B cell (primary cell): ENCODE measurements around the gene GCAT. TPM values are rescaled to one million over a fixed set of nuclear protein-coding genes. Genes with fewer than 3 reads are reported as not detected.

Source experiments
- ATAC-seq: fragments of 200-7000 bp; cut with Tn5 transposase; one replicate; pipeline ENCODE4 v1.10.0; 2021; ENCODE audit warnings: low read depth, mild to moderate bottlenecking, moderate number of reproducible peaks, moderate library complexity
- CTCF ChIA-PET: fragments of 350-600 bp; sonication (Branson Sonifier 250); formaldehyde crosslinking; loops from one replicate; lab custom pipeline; 2021; ENCODE audit warnings: antibody characterized with exemption, inconsistent platforms; lab: Charles Lee
- POLR2A ChIA-PET: fragments of 350-600 bp; sonication (Branson Sonifier 250); formaldehyde crosslinking; loops from one replicate; lab custom pipeline; 2021; ENCODE audit warnings: antibody characterized with exemption; lab: Charles Lee
- DNase-seq: peaks from one replicate; pipeline ENCODE4 v3.0.0; 2013
- H2AFZ ChIP-seq: 2 replicates; pipeline ENCODE4 v1.6.1; 2012; ENCODE audit warnings: mild to moderate bottlenecking, low read depth, low read length; ENCODE audit not compliant: insufficient read depth, poor library complexity, severe bottlenecking
- H3K27ac ChIP-seq, 2 donors: 1 replicate in 1 of 2; 2 replicates in 1 of 2; pipeline ENCODE4 v1.5.1; 2012 to 2013; ENCODE audit warnings: low read length in 2 of 2, mild to moderate bottlenecking in 2 of 2, moderate library complexity in 1 of 2
- H3K27me3 ChIP-seq, 4 experiments: fragments of 200-600 bp in 1 of 4; sonication (generic) in 1 of 4; replicated peaks in 1 of 4; 1 replicate in 2 of 4; 2 replicates in 2 of 4; pipeline versions ENCODE4 v1.6.1 to v1.7.0; 2013 to 2016; ENCODE audit warnings: low read length in 3 of 4, mild to moderate bottlenecking in 2 of 4, mixed read lengths in 1 of 4, moderate library complexity in 1 of 4; ENCODE audit not compliant: insufficient read depth in 4 of 4, control insufficient read depth in 3 of 4; ENCODE audit errors: control extremely low read depth in 1 of 4
- H3K36me3 ChIP-seq, 2 experiments: replicated peaks in 1 of 2; 1 replicate in 1 of 2; 2 replicates in 1 of 2; pipeline versions ENCODE4 v1.6.1 to v1.7.1; 2013; ENCODE audit warnings: low read length in 1 of 2; ENCODE audit not compliant: insufficient read depth in 2 of 2, control insufficient read depth in 1 of 2; ENCODE audit errors: control extremely low read depth in 1 of 2, extremely low read depth in 1 of 2
- H3K4me1 ChIP-seq, 2 donors: fragments of 200-600 bp in 1 of 2; sonication (generic) in 1 of 2; 1 replicate in 1 of 2; 2 replicates in 1 of 2; pipeline versions ENCODE4 v1.5.1 to v1.6.1; 2013 to 2017; ENCODE audit warnings: low read length in 2 of 2; ENCODE audit not compliant: control insufficient read depth in 2 of 2, insufficient read depth in 2 of 2
- H3K4me2 ChIP-seq: replicated peaks from 2 replicates; pipeline ENCODE3; 2012; ENCODE audit warnings: mild to moderate bottlenecking, low read depth, low read length; ENCODE audit not compliant: poor library complexity, severe bottlenecking
- H3K4me3 ChIP-seq, 5 experiments: fragments of 200-600 bp in 1 of 5; sonication (generic) in 1 of 5; 1 replicate in 3 of 5; 2 replicates in 2 of 5; pipeline versions ENCODE4 v1.5.1 to v1.7.0; 2011 to 2016; ENCODE audit warnings: low read length in 4 of 5, mild to moderate bottlenecking in 4 of 5, low read depth in 2 of 5, control low read depth in 1 of 5, moderate library complexity in 1 of 5; ENCODE audit not compliant: insufficient read depth in 1 of 5; ENCODE audit errors: control extremely low read depth in 1 of 5, extremely low read depth in 1 of 5
- H3K79me2 ChIP-seq: fragments of 200-600 bp; sonication (generic); one replicate; pipeline ENCODE4 v1.6.0; 2016; ENCODE audit warnings: low read length; ENCODE audit not compliant: control insufficient read depth, insufficient read depth
- H3K9ac ChIP-seq: fragments of 200-600 bp; sonication (generic); 2 replicates; pipeline ENCODE4 v1.6.1; 2017; ENCODE audit warnings: mild to moderate bottlenecking, low read length, moderate library complexity
- H3K9me3 ChIP-seq, 3 donors: one replicate each; pipeline versions ENCODE4 v1.6.1 to v1.7.1; 2013; ENCODE audit warnings: low read length in 2 of 3; ENCODE audit not compliant: control insufficient read depth in 2 of 3, insufficient read depth in 1 of 3; ENCODE audit errors: control extremely low read depth in 1 of 3
- H4K20me1 ChIP-seq: 2 replicates; pipeline ENCODE4 v1.6.0; 2012; ENCODE audit warnings: mild to moderate bottlenecking, low read length; ENCODE audit not compliant: insufficient read depth, control insufficient read depth, poor library complexity, severe bottlenecking
- H3K27ac Mint-ChIP-seq: one replicate; pipeline ENCODE4 v1.8.0; 2021; ENCODE audit warnings: mixed read lengths
- H3K27me3 Mint-ChIP-seq: one replicate; pipeline ENCODE4 v1.8.0; 2021; ENCODE audit warnings: mixed read lengths
- H3K4me1 Mint-ChIP-seq: one replicate; pipeline ENCODE4 v1.8.0; 2021; ENCODE audit warnings: mixed read lengths
- H3K4me3 Mint-ChIP-seq: one replicate; pipeline ENCODE4 v1.8.0; 2021; ENCODE audit warnings: mixed read lengths
- H3K9me3 Mint-ChIP-seq: one replicate; pipeline ENCODE4 v1.8.0; 2022; ENCODE audit warnings: mixed read lengths; ENCODE audit not compliant: insufficient read depth
- CTCF ChIP-seq: fragments of 200-600 bp; IDR thresholded peaks from one replicate; pipeline ENCODE4 v1.8.0; 2022; ENCODE audit warnings: antibody characterized with exemption, mild to moderate bottlenecking
- EZH2 ChIP-seq: IDR thresholded peaks from 2 replicates; pipeline ENCODE4 v1.6.1; 2012; ENCODE audit warnings: borderline replicate concordance, low read depth, mild to moderate bottlenecking, moderate library complexity, low read length; ENCODE audit not compliant: insufficient read depth, poor library complexity, severe bottlenecking
- WGBS: methylation state at CpG from one replicate; pipeline ENCODE4 v1.1.5; 2013; ENCODE audit warnings: missing lambda C conversion rate; ENCODE audit not compliant: insufficient coverage; 5-methylcytosine and 5-hydroxymethylcytosine counted together
- intact Hi-C: fragments of 100-400 bp; cut with micrococcal nuclease; formaldehyde crosslinking; loops from one replicate; pipeline ENCODE4 v1.10.0; 2022
- polyA plus RNA-seq: library from polyadenylated mRNA; depleted of rRNA; stranded (reverse); fragments of >200 nt; gene quantifications from 2 replicates; pipeline ENCODE4 v1.2.3, GENCODE V29; 2012
- total RNA-seq, 2 donors: library from RNA; stranded (reverse); fragments of 120-200 nt in 1 of 2; gene quantifications; 1 replicate in 1 of 2; 2 replicates in 1 of 2; pipeline versions ENCODE4 v1.2.3 to v1.2.4, GENCODE V29; 2013 to 2022

Gene GCAT
- total and polyA plus RNA-seq, 2 donors (not counting 1 experiment from before 2014, with no cell fraction given): 0.15 to 0.47 TPM

DNA sequence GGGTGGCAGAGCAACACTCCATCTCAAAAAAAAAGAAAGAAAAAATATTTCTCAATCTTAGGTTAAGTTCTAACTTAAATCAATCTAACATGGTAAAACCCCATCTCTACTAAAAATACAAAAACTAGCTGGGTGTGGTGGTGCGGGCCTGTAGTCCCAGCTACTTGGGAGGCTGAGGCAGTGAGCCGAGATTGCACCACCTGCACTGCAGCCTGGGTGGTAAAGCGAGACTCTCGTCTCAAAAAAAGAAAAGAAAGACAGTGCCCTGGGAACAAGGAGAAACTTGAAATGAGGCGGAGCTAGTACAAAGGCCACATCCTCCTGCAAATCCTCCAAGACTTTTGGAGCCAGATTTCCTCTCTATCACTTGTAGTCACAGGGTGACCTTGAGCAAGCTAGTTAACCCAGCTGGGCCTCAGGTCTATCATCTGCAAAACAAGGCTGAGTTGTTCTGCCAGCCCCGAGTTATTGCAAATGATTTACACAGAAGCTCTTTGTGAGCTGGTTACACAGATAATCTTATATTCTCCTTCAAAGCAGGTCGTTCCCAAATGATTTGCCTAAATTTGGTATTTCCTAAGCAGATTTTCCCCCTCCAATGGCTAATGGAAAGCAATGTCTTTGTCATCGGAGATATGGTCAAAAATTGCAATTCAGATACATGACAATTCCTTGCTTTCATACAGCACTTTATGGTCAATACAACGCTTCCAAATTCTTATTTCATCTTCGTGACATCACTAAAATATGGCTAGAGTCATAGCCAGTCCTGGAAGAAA, 34.5 kb downstream of the GCAT start:
- Histone ChIP-seq H4K20me1 (peaks cover 4% of the 10 kb centered on the region), H3K27ac (no peak overlapping the region), H3K4me3 (no peak overlapping the region), H3K27me3 (no peaks in the 10 kb centered on the region), H3K9me3 (peaks cover 0 to 3% (median 0%) of the 10 kb centered on the region in 3 donors), H3K4me2 (no peak overlapping the region), H2AFZ (no peak overlapping the region), H3K79me2 (peaks cover 31% of the 10 kb centered on the region), H3K36me3 (peaks cover 4 to 14% of the 10 kb centered on the region in 2 experiments), H3K9ac (no peak overlapping the region), H3K4me1 (peaks cover 7 to 18% of the 10 kb centered on the region in 2 donors)
- intact Hi-C loops: loop anchor here (5.0 to 10.0 kb wide), 2 partner anchors 95 to 597 kb away; partner anchors contain the start of gene RAC2
- Mint-ChIP-seq H3K4me1 (peaks cover 10% of the 10 kb centered on the region), H3K27me3 (no peaks in the 10 kb centered on the region), H3K4me3 (peak overlapping the region; percentile 67), H3K9me3 (no peaks in the 10 kb centered on the region), H3K27ac (peak overlapping the region; percentile 16)
- POLR2A ChIA-PET: no interaction called here
- CTCF ChIA-PET: interaction anchor here (0.8 to 3.8 kb wide), 4 partner anchors 11 to 235 kb away, joined by 3 to 20 read pairs (median 6); no protein-coding TSS in a partner anchor
- WGBS: 93% methylated on average over 8 of the region's 10 CpGs
- no peak for DNase-seq
- ATAC-seq: no peak
- TF ChIP-seq CTCF (no peak), EZH2 (no peak)

- ATAC-seq: peak; percentile 35
- peak overlapping the region; percentile 91 for H3K4me3 Mint-ChIP-seq
- ChIA-PET POLR2A (interaction anchor here (0.7 to 0.9 kb wide), 3 partner anchors 62 to 210 kb away, joined by 3 read pairs; partner anchors contain the start of genes C22orf23, MICALL1 and POLR2F), CTCF (interaction anchor here (1.2 to 3.8 kb wide), 5 partner anchors 9 to 200 kb away, joined by 3 to 20 read pairs (median 4); partner anchors contain the start of gene LGALS1)
- peak overlapping the region in 1 of 2 donors; percentile 76 for H3K27ac ChIP-seq
- H3K79me2 ChIP-seq: peaks cover 36% of the 10 kb centered on the region
- no peak for DNase-seq
- no peaks in the 10 kb centered on the region for H3K27me3 Mint-ChIP-seq
- no peak for TF ChIP-seq CTCF
- H3K4me1 Mint-ChIP-seq: peaks cover 16% of the 10 kb centered on the region
- H2AFZ ChIP-seq: peak overlapping the region; percentile 90
- H3K4me3 ChIP-seq: peak overlapping the region; percentile 46 to 78 (median 65)
- no peaks in the 10 kb centered on the region for H3K27me3 ChIP-seq
- H3K36me3 ChIP-seq: peaks cover 3 to 5% of the 10 kb centered on the region in 2 experiments
- intact Hi-C loops: loop anchor here (1.0 to 10.0 kb wide), 7 partner anchors 36 to 599 kb away; partner anchors contain the start of genes GCAT, MAFF, MICALL1 and NOL12
- H3K9me3 ChIP-seq: peaks cover 0 to 9% (median 0%) of the 10 kb centered on the region in 3 donors
- peaks cover 4% of the 10 kb centered on the region for H4K20me1 ChIP-seq
- H3K27ac Mint-ChIP-seq: peak overlapping the region; percentile 87
- peak overlapping the region; percentile 93 for H3K4me2 ChIP-seq
- H3K9me3 Mint-ChIP-seq: no peaks in the 10 kb centered on the region
- H3K9ac ChIP-seq: peak overlapping the region; percentile 70
- H3K4me1 ChIP-seq: peaks cover 11 to 25% of the 10 kb centered on the region in 2 donors
- under 1% methylated on average over 46 of the region's 46 CpGs for WGBS
These were observed 36.0 kb downstream of the GCAT start for GRCh38 chr22:37843741-37844089.
